Spleen (tissue), 11 donors: ENCODE measurements around the gene TRIOBP. TPM values are rescaled to one million over a fixed set of nuclear protein-coding genes. Genes with fewer than 3 reads are reported as not detected.

Experiments
- DNase-seq: peaks from one replicate; pipeline ENCODE4 v3.0.0-alpha.2; 2020
- H3K27ac ChIP-seq, 8 donors: fragments of 200-600 bp; sonication (generic) in 7 of 8; 1 replicate in 4 of 8; 2 replicates in 4 of 8; pipeline versions ENCODE4 v1.5.0 to v1.8.0; 2016 to 2021; ENCODE audit warnings: inconsistent platforms in 4 of 8, mild to moderate bottlenecking in 4 of 8, moderate library complexity in 1 of 8
- H3K27me3 ChIP-seq, 7 donors: fragments of 200-600 bp; sonication (generic) in 6 of 7; replicated peaks in 1 of 7; 1 replicate in 4 of 7; 2 replicates in 3 of 7; pipeline versions ENCODE4 v1.5.0 to v1.8.0; 2016 to 2021; ENCODE audit warnings: inconsistent platforms in 3 of 7, mild to moderate bottlenecking in 1 of 7
- H3K36me3 ChIP-seq, 6 donors: fragments of 200-600 bp; sonication (generic) in 5 of 6; 1 replicate in 4 of 6; 2 replicates in 2 of 6; pipeline versions ENCODE4 v1.5.0 to v1.8.0; 2016 to 2021; ENCODE audit warnings: inconsistent platforms in 2 of 6
- H3K4me1 ChIP-seq, 6 donors: fragments of 200-600 bp; sonication (generic) in 5 of 6; 1 replicate in 3 of 6; 2 replicates in 3 of 6; pipeline versions ENCODE4 v1.5.0 to v1.8.0; 2016 to 2021; ENCODE audit warnings: inconsistent platforms in 3 of 6
- H3K4me3 ChIP-seq, 8 donors: fragments of 200-600 bp; sonication (generic) in 7 of 8; 1 replicate in 4 of 8; 2 replicates in 4 of 8; pipeline versions ENCODE4 v1.5.0 to v1.8.0; 2016 to 2021; ENCODE audit warnings: inconsistent platforms in 4 of 8, mild to moderate bottlenecking in 4 of 8, moderate library complexity in 2 of 8
- H3K9me3 ChIP-seq, 8 donors: fragments of 200-600 bp; sonication (generic) in 7 of 8; 1 replicate in 4 of 8; 2 replicates in 4 of 8; pipeline versions ENCODE4 v1.5.0 to v1.8.0; 2016 to 2021; ENCODE audit warnings: inconsistent platforms in 4 of 8
- POLR2A ChIP-seq, 3 donors: fragments of 450-650 bp; IDR thresholded peaks; one replicate each; pipeline ENCODE4 v1.5.1; 2017; ENCODE audit warnings: antibody characterized with exemption in 3 of 3, mild to moderate bottlenecking in 1 of 3
- POLR2AphosphoS5 ChIP-seq, 3 donors: sonication (generic); formaldehyde crosslinking; IDR thresholded peaks; one replicate each; pipeline ENCODE4 v1.5.1; 2017; ENCODE audit warnings: antibody characterized with exemption in 3 of 3
- WGBS, 5 donors: extraction: QIAGEN DNeasy Blood & Tissue Kit in 3 of 5; methylation state at CpG; one replicate each; pipeline versions ENCODE4 v1.1.5 to v1.1.7; 2013 to 2018; 5-methylcytosine and 5-hydroxymethylcytosine counted together
- intact Hi-C: fragments of 100-400 bp; cut with DNase I; formaldehyde crosslinking; loops from one replicate; pipeline ENCODE4 v1.15.0; 2023; ENCODE audit warnings: low total_unique reads
- polyA plus RNA-seq, 3 donors: library from polyadenylated mRNA; stranded (reverse); fragments of 200-250 nt; gene quantifications; one replicate each; pipeline ENCODE4 v1.2.1, GENCODE V29; 2013
- total RNA-seq, 7 donors: library from RNA; depleted of rRNA in 3 of 7; stranded (reverse); fragments of >200 nt in 3 of 7; fragmentation: NEBNext Ultra II Directional in 4 of 7; extraction: Animal tissue kit (Norgen Biotek cat#: 25700) in 4 of 7; gene quantifications; one replicate each; pipeline versions ENCODE4 v1.1.0 to v1.2.1, GENCODE V29; 2016 to 2021
- TF ChIP-seq, protein P1 (sequence below), 11 experiments: fragments of 200-600 bp in 7 of 11; fragments of 450-650 bp in 4 of 11; sonication (generic) in 4 of 11; IDR thresholded peaks in 8 of 11; conservative IDR thresholded peaks in 3 of 11; 1 replicate in 7 of 11; 2 replicates in 4 of 11; pipeline versions ENCODE4 v1.4.0 to v1.8.0; 2016 to 2021; ENCODE audit warnings: antibody characterized with exemption in 11 of 11, inconsistent platforms in 4 of 11, mild to moderate bottlenecking in 1 of 11
- donor health status: healthy with polysubstance abuse.
- donor health status: DM: no; HTN: no; CAD: no; lungs with moderate emphysema.
- donor health status: DM: no; HTN: no; CAD: no.
- donor health status: Bipolar disorder and iron deficiency.
- donor health status: healthy.
- donor health status: DM: no; HTN: no; CAD: no.
- donor health status: DM: yes; HTN: yes; CAD: no.

TRIOBP gene
- total and polyA plus RNA-seq, 10 donors = 24.6 to 151 (median 103) TPM

DNA sequence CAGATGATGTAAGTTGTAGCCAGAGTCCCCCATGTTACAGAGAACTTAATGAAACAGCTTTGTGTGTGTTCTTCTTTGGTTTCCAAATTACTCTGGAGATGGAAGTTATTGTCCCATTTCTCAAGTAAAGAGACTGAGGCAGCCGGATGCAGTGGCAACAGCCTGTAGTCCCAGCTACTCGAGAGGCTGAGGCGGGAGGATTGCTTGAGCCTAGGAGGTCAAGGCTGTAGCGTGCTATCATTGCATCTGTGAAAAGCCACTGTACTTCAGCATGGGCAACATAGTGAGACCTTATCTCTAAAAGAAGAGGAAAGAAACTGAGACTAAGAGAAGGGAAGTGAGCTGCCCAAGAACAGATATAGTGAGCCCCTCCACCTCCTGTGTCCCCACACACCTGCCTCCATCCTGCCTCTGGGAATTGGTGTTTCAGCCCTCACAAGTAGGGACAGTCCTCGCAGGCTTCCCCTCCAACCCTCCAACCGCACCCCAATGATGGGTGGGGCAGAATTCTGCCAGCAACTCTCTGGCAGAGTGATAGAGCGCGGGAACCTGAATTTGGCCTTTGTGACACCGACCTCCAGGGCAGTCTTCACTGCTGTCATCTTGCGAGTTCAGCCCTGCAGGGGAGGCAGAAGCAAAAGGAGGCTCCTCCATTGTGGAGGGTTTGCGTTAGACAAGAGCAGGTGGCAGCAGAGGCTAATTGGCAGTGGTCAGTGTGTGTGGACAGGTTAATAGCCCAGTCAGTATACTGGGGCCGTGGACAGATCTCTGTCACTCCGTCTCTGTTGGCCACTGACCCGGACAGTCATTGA, 36.7 kb upstream of the TRIOBP start:
- H3K4me1 ChIP-seq = peaks cover 19 to 55% (median 44%) of the 10 kb centered on the region in 6 donors
- H3K9me3 ChIP-seq = no peaks in the 10 kb centered on the region
- H3K36me3 ChIP-seq = peaks cover 0 to 14% (median 0%) of the 10 kb centered on the region in 6 donors
- 65 to 82% (median 74%) methylated on average over 13 to 14 of the region's 14 CpGs for WGBS, 5 donors
- peak overlapping the region in 7 of 8 donors; percentile 56 to 95 (median 79) for H3K4me3 ChIP-seq
- intact Hi-C loops = no loop called here
- peak overlapping the region in 5 of 8 donors; percentile 41 to 88 (median 82) for H3K27ac ChIP-seq
- DNase-seq = no peak
- no peak for TF ChIP-seq POLR2AphosphoS5 (IDR thresholded peaks at IDR 0.05)
- H3K27me3 ChIP-seq = no peaks in the 10 kb centered on the region

DNA sequence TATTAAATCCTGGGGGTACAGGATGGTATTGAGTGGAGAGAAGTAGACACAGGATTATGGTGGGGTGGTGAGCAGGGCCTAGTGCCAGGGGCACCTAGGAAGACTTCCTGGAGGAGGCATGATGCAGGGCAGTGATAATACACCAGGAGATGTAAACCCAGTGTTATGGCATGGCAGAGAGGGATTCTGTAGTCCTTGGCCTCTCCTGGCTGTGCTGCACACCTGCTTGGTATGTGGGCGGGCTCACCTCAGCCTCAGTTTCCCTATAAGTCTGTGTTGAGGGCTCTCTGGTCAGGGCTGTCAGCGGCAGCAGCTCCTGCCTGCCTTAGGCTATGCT, 36.2 kb upstream of the TRIOBP start:
- Histone ChIP-seq H3K4me3 (peak overlapping the region in 3 of 8 donors; percentile 79 to 95 (median 83)), H3K4me1 (peaks cover 19 to 55% (median 44%) of the 10 kb centered on the region in 6 donors), H3K27me3 (no peaks in the 10 kb centered on the region), H3K9me3 (no peaks in the 10 kb centered on the region), H3K27ac (peak overlapping the region in 6 of 8 donors; percentile 20 to 88 (median 74)), H3K36me3 (peaks cover 0 to 14% (median 5%) of the 10 kb centered on the region in 6 donors)
- 86 to 100% (median 92%) methylated on average over 1 to 2 of the region's 2 CpGs for WGBS, 5 donors
- intact Hi-C loops = no loop called here
- no peak for DNase-seq
- TF ChIP-seq POLR2A (IDR thresholded peaks at IDR 0.05) = no peak
- TF ChIP-seq POLR2AphosphoS5 (IDR thresholded peaks at IDR 0.05) = no peak
- TF ChIP-seq, protein P1, sequence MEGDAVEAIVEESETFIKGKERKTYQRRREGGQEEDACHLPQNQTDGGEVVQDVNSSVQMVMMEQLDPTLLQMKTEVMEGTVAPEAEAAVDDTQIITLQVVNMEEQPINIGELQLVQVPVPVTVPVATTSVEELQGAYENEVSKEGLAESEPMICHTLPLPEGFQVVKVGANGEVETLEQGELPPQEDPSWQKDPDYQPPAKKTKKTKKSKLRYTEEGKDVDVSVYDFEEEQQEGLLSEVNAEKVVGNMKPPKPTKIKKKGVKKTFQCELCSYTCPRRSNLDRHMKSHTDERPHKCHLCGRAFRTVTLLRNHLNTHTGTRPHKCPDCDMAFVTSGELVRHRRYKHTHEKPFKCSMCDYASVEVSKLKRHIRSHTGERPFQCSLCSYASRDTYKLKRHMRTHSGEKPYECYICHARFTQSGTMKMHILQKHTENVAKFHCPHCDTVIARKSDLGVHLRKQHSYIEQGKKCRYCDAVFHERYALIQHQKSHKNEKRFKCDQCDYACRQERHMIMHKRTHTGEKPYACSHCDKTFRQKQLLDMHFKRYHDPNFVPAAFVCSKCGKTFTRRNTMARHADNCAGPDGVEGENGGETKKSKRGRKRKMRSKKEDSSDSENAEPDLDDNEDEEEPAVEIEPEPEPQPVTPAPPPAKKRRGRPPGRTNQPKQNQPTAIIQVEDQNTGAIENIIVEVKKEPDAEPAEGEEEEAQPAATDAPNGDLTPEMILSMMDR (IDR thresholded peaks at IDR 0.05 in 8 of 11, conservative IDR thresholded peaks at IDR 0.05 in 3 of 11) = no peak

DNA sequence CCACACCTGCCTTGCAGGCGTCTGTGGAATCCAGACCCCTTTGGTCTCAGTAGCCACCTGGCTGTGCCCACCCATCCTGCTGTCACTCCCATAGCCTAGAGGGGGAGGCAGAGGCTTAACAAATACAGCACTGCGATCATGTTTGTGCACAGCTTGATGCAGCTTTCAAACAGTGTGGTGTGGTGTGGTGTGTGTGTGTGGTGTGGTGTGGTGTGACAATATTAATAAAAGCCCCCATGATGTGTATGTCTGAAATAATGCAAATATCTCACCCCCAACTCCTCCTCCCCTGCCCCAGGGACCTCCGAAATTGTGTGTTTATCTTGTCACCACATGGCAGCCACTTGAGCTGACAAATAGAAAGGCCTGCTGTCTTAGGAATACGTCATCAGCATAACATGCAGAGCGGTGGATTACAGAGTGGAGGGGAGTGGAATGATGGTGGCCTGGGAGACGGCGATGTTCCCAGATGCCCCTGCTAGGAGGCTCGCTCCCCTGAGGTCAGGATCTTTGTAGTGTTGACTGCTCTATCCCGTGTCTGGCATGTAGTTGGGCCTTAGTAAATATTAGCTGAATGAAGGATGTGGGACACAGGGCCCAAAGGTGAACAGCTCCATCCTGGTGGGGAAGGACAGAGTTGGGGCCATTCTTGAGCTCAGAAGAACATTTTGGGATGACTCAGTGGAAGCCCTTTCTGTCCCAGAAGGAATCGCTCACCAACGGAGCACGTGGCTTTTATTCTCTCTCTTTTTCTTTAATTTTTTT, 35.5 kb upstream of the TRIOBP start:
- no peaks in the 10 kb centered on the region for H3K27me3 ChIP-seq
- WGBS, 5 donors = 59 to 71% (median 68%) methylated on average over 12 of the region's 12 CpGs
- intact Hi-C loops = no loop called here

DNA sequence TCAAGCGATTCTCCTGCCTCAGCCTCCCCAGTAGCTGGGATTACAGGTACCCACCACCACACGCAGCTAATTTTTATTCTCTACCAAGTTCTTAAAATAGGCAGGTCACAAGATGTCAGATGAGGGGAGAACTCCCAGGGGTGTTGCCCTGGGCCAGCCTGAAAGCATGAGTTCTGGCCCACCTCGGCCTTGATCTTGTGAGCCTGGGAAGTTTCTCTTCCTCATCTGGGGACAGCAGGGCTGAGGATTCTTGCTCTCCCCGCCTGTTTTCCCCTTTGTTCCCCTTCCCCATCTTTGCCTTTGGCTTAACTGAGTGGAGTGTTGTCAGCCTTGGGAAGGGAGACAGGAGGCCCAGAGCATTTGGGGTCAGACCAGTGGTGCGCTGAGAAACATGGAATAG, 34.8 kb upstream of the TRIOBP start:
- DNase-seq = no peak
- TF ChIP-seq POLR2AphosphoS5 (IDR thresholded peaks at IDR 0.05) = no peak
- TF ChIP-seq POLR2A (IDR thresholded peaks at IDR 0.05) = no peak
- TF ChIP-seq, protein P1 (IDR thresholded peaks at IDR 0.05 in 8 of 11, conservative IDR thresholded peaks at IDR 0.05 in 3 of 11) = no peak
- H3K4me3 ChIP-seq = no peak overlapping the region
- intact Hi-C loops = no loop called here
- H3K4me1 ChIP-seq = peaks cover 19 to 55% (median 44%) of the 10 kb centered on the region in 6 donors
- no peaks in the 10 kb centered on the region for H3K27me3 ChIP-seq
- H3K36me3 ChIP-seq = peaks cover 0 to 25% (median 16%) of the 10 kb centered on the region in 6 donors
- 70 to 79% (median 72%) methylated on average over 5 of the region's 5 CpGs for WGBS, 5 donors
- H3K9me3 ChIP-seq = no peaks in the 10 kb centered on the region
- H3K27ac ChIP-seq = peak overlapping the region in 6 of 8 donors; percentile 41 to 88 (median 74)

More for the DNA sequence above, 35.5 kb upstream of the TRIOBP start:
- no peak for TF ChIP-seq POLR2A (IDR thresholded peaks at IDR 0.05)
- TF ChIP-seq, protein P1 (IDR thresholded peaks at IDR 0.05 in 8 of 11, conservative IDR thresholded peaks at IDR 0.05 in 3 of 11) = peak in 6 of 11 experiments; percentile 26 to 53 (median 38)
- H3K4me1 ChIP-seq = peaks cover 19 to 55% (median 44%) of the 10 kb centered on the region in 6 donors
- DNase-seq = no peak
- H3K9me3 ChIP-seq = no peaks in the 10 kb centered on the region
- H3K36me3 ChIP-seq = peaks cover 0 to 18% (median 11%) of the 10 kb centered on the region in 6 donors
- H3K4me3 ChIP-seq = peak overlapping the region in 3 of 8 donors; percentile 79 to 95 (median 83)
- peak overlapping the region in 7 of 8 donors; percentile 20 to 88 (median 67) for H3K27ac ChIP-seq
